ENCODE data around the gene RPL29.

RPL29 gene

GRCh38 chr3:51945031-51945840 is 50.5 kb downstream of the RPL29 start:
- ChIA-PET CTCF (interaction anchor here (0.7 kb wide), 1 partner anchor 33 kb away, joined by 3 read pairs; no protein-coding TSS in a partner anchor), POLR2A (interaction anchor here (1.3 to 2.6 kb wide), 5 partner anchors 23 to 51 kb away, joined by 3 to 14 read pairs (median 5); partner anchors contain the start of genes ABHD14B and RPL29)
- no peak for DNase-seq (ENCODE audit: extremely low spot score)
- no peak for TF ChIP-seq NFRKB (IDR thresholded peaks at IDR 0.05)
- no peak for TF ChIP-seq PKNOX1 (IDR thresholded peaks at IDR 0.05)
- TF ChIP-seq L3MBTL2 (conservative IDR thresholded peaks at IDR 0.05), result no peak
- no peak for TF ChIP-seq SP1 (IDR thresholded peaks at IDR 0.05)
- TF ChIP-seq BHLHE40 (IDR thresholded peaks at IDR 0.05; ENCODE audit: borderline replicate concordance), result no peak
- no peak for TF ChIP-seq ARNT (IDR thresholded peaks at IDR 0.05)

- ChIA-PET CTCF (interaction anchor here (0.7 kb wide), 1 partner anchor 32 kb away, joined by 3 read pairs; no protein-coding TSS in a partner anchor), POLR2A (interaction anchor here (1.3 to 2.6 kb wide), 4 partner anchors 24 to 51 kb away, joined by 3 to 14 read pairs (median 5); partner anchors contain the start of genes ABHD14B and RPL29)
- TF ChIP-seq ZNF384 (IDR thresholded peaks at IDR 0.05) (no peak), L3MBTL2 (conservative IDR thresholded peaks at IDR 0.05) (no peak), ARNT (IDR thresholded peaks at IDR 0.05) (no peak), FOXK2 (IDR thresholded peaks at IDR 0.05) (no peak), SP1 (IDR thresholded peaks at IDR 0.05) (no peak), HDGF (IDR thresholded peaks at IDR 0.05; ENCODE audit: borderline replicate concordance) (no peak), FOXA1 (IDR thresholded peaks at IDR 0.05) (no peak), BHLHE40 (IDR thresholded peaks at IDR 0.05; ENCODE audit: borderline replicate concordance) (no peak), FOXM1 (IDR thresholded peaks at IDR 0.05; ENCODE audit: borderline replicate concordance) (no peak)
- no peak for DNase-seq (ENCODE audit: extremely low spot score)
Measured at GRCh38 chr3:51944451-51945021, 51.2 kb downstream of the RPL29 start.
